ENCODE data around the gene BTK.
"Not testable (repeated sequence)": the region's sequence is repeated elsewhere in the genome, so short reads cannot be mapped to it uniquely, and the experiment has no call there.

The BTK gene

GRCh38 chrX:101337776-101338271 is 48.2 kb downstream of the BTK start:
- DNase-seq (ENCODE audit: low read depth in 2 of 2): no peak

GRCh38 chrX:101334310-101334709 is 51.7 kb downstream of the BTK start:
- not testable (repeated sequence) for DNase-seq (ENCODE audit: low read depth in 2 of 2)

GRCh38 chrX:101326600-101326999 is 59.4 kb downstream of the BTK start:
- not testable (repeated sequence) for DNase-seq (ENCODE audit: low read depth in 2 of 2)

- no peak for DNase-seq (ENCODE audit: low read depth in 2 of 2)
Observed at GRCh38 chrX:101303790-101304189, 82.2 kb downstream of the BTK start.

All from stimulated activated CD4-positive, alpha-beta T cell treated with anti-CD3 and anti-CD28 coated beads, Interleukin-4, amount 100 ng/mL, for 48 hours (primary cell).